HAP-1 (cell line): ENCODE measurements around the gene SYNE4.
"Not testable (repeated sequence)": the region's sequence is repeated elsewhere in the genome, so short reads cannot be mapped to it uniquely, and the experiment has no call there.

Source experiments
- DNase-seq, 2 experiments: peaks; one replicate each; pipeline ENCODE4 v3.0.0-alpha.2; 2016 to 2020; ENCODE audit warnings: low spot score in 2 of 2
- H3K27me3 ChIP-seq: fragments of 250-450 bp; sonication (Bioruptor Pico); 2 replicates; pipeline ENCODE4 v1.5.1; 2020; ENCODE audit warnings: low read depth, mild to moderate bottlenecking, moderate library complexity
- H3K36me3 ChIP-seq: fragments of 250-450 bp; sonication (Bioruptor Pico); replicated peaks from 2 replicates; pipeline ENCODE4 v1.5.1; 2020; ENCODE audit warnings: mild to moderate bottlenecking
- H3K4me1 ChIP-seq: fragments of 250-450 bp; sonication (Bioruptor Pico); 2 replicates; pipeline ENCODE4 v1.5.1; 2020; ENCODE audit warnings: mild to moderate bottlenecking
- H3K4me3 ChIP-seq: fragments of 250-450 bp; sonication (Bioruptor Pico); 2 replicates; pipeline ENCODE4 v1.5.1; 2020; ENCODE audit warnings: mild to moderate bottlenecking, moderate library complexity
- H3K9me3 ChIP-seq: fragments of 250-450 bp; sonication (Bioruptor Pico); 2 replicates; pipeline ENCODE4 v1.5.1; 2020; ENCODE audit warnings: mild to moderate bottlenecking, moderate library complexity
- in situ Hi-C: fragments of 300-500 bp; cut with MboI; formaldehyde crosslinking; loops from 3 replicates; pipeline ENCODE4 v1.14.3; 2020; ENCODE audit warnings: low sequenced_read_pairs, inconsistent platforms, mixed read lengths

SYNE4 gene

GRCh38 chr19:36008336-36008978 is at the start of gene SYNE4:
Gene SYNE4, minus strand, starts transcription at chr19:36008813. Its CDS starts 132 bp downstream, at chr19:36008681.
- no peak within 1 kb of the TSS for H3K4me3 ChIP-seq
- 0 out of 2 replicates have a peak, but pooled peaks cover 3% of the 10 kb centered on the region for H3K4me1 ChIP-seq
- in situ Hi-C loops, result no loop called here
- no peaks in the 10 kb centered on the region for H3K27me3 ChIP-seq
- DNase-seq, result no peak
- H3K36me3 ChIP-seq, result no peaks in the 10 kb centered on the region
- no peaks in the 10 kb centered on the region for H3K9me3 ChIP-seq

- Histone ChIP-seq H3K4me1 (peaks cover 4% of the 10 kb centered on the region), H3K4me3 (peak within 1 kb of the TSS; percentile 79), H3K9me3 (no peaks in the 10 kb centered on the region), H3K27me3 (no peaks in the 10 kb centered on the region), H3K36me3 (peaks cover 25% of the 10 kb centered on the region)
- in situ Hi-C loops, result no loop called here
- DNase-seq, result peak; percentile 93 to 98
Measured at GRCh38 chr19:36054733-36055686, 46.4 kb upstream of the SYNE4 start, which contains the start of gene WDR62. Gene WDR62, plus strand, starts transcription at chr19:36054897. Its CDS starts 75 bp downstream, at chr19:36054972.

- Histone ChIP-seq H3K4me3 (peak within 1 kb of the TSS; percentile 79), H3K9me3 (no peaks in the 10 kb centered on the region), H3K27me3 (no peaks in the 10 kb centered on the region), H3K36me3 (peaks cover 17% of the 10 kb centered on the region), H3K4me1 (peaks cover 4% of the 10 kb centered on the region)
- peak; percentile 94 to 98 for DNase-seq
- in situ Hi-C loops, result no loop called here
Measured at GRCh38 chr19:36054119-36054732, 45.6 kb upstream of the SYNE4 start, which contains the start of gene THAP8. Gene THAP8, minus strand, starts transcription at chr19:36054285. Its CDS starts 68 bp downstream, at chr19:36054217.

- in situ Hi-C loops, result no loop called here
- no peak overlapping the region for H3K4me3 ChIP-seq
- no peak for DNase-seq
- no peaks in the 10 kb centered on the region; the same call in 1 of the 2 replicates for H3K36me3 ChIP-seq
- H3K9me3 ChIP-seq, result no peaks in the 10 kb centered on the region
- no peaks in the 10 kb centered on the region for H3K27me3 ChIP-seq
- H3K4me1 ChIP-seq, result peaks cover 4% of the 10 kb centered on the region
Measured at GRCh38 chr19:36051637-36052036, 43.0 kb upstream of the SYNE4 start.

- Histone ChIP-seq H3K4me1 (peaks cover 3% of the 10 kb centered on the region), H3K9me3 (no peaks in the 10 kb centered on the region), H3K36me3 (no peaks in the 10 kb centered on the region; the same call in none of the 2 replicates), H3K27me3 (no peaks in the 10 kb centered on the region), H3K4me3 (no peak overlapping the region)
- no peak for DNase-seq
- in situ Hi-C loops, result no loop called here
Measured at GRCh38 chr19:36051236-36051635, 42.6 kb upstream of the SYNE4 start.

- in situ Hi-C loops, result no loop called here
- H3K4me1 ChIP-seq, result no peaks in the 10 kb centered on the region
- no peaks in the 10 kb centered on the region; the same call in none of the 2 replicates for H3K36me3 ChIP-seq
- no peaks in the 10 kb centered on the region for H3K27me3 ChIP-seq
- no peaks in the 10 kb centered on the region for H3K9me3 ChIP-seq
- DNase-seq, result no peak
- H3K4me3 ChIP-seq, result no peak overlapping the region
Measured at GRCh38 chr19:36049080-36049698, 40.6 kb upstream of the SYNE4 start.

- Histone ChIP-seq H3K36me3 (no peaks in the 10 kb centered on the region; the same call in none of the 2 replicates), H3K9me3 (no peaks in the 10 kb centered on the region), H3K4me1 (no peaks in the 10 kb centered on the region), H3K27me3 (no peaks in the 10 kb centered on the region), H3K4me3 (no peak overlapping the region)
- no peak for DNase-seq
- in situ Hi-C loops, result no loop called here
Measured at GRCh38 chr19:36047835-36048234, 39.2 kb upstream of the SYNE4 start.

GRCh38 chr19:36046443-36047050 is 37.9 kb upstream of the SYNE4 start:
- Histone ChIP-seq H3K27me3 (no peaks in the 10 kb centered on the region), H3K4me3 (no peak overlapping the region), H3K9me3 (no peaks in the 10 kb centered on the region), H3K4me1 (peaks cover 5% of the 10 kb centered on the region), H3K36me3 (no peaks in the 10 kb centered on the region; the same call in 1 of the 2 replicates)
- in situ Hi-C loops, result no loop called here
- DNase-seq, result no peak

GRCh38 chr19:36043952-36044351 is 35.3 kb upstream of the SYNE4 start:
- in situ Hi-C loops, result no loop called here
- Histone ChIP-seq H3K4me3 (no peak overlapping the region), H3K36me3 (no peaks in the 10 kb centered on the region; the same call in 1 of the 2 replicates), H3K9me3 (no peaks in the 10 kb centered on the region), H3K27me3 (no peaks in the 10 kb centered on the region), H3K4me1 (peaks cover 9% of the 10 kb centered on the region)
- no peak for DNase-seq

- no peaks in the 10 kb centered on the region for H3K9me3 ChIP-seq
- peak in 1 of 2 experiments; percentile 36 for DNase-seq
- peaks cover 9% of the 10 kb centered on the region for H3K4me1 ChIP-seq
- no peak overlapping the region for H3K4me3 ChIP-seq
- in situ Hi-C loops, result no loop called here
- no peaks in the 10 kb centered on the region; the same call in 1 of the 2 replicates for H3K36me3 ChIP-seq
- H3K27me3 ChIP-seq, result no peaks in the 10 kb centered on the region
Measured at GRCh38 chr19:36041831-36042230, 33.2 kb upstream of the SYNE4 start.

GRCh38 chr19:36041092-36041491 is 32.5 kb upstream of the SYNE4 start:
- H3K4me3 ChIP-seq, H3K27me3 ChIP-seq, H3K9me3 ChIP-seq, H3K4me1 ChIP-seq, DNase-seq, in situ Hi-C loops, H3K36me3 ChIP-seq: not testable (repeated sequence)

GRCh38 chr19:36040495-36040894 is 31.9 kb upstream of the SYNE4 start:
- Histone ChIP-seq H3K27me3 (no peaks in the 10 kb centered on the region), H3K4me1 (peaks cover 9% of the 10 kb centered on the region), H3K4me3 (no peak overlapping the region), H3K36me3 (no peaks in the 10 kb centered on the region; the same call in 1 of the 2 replicates), H3K9me3 (no peaks in the 10 kb centered on the region)
- in situ Hi-C loops, result no loop called here
- DNase-seq, result no peak
